SK-N-SH (cell line): ENCODE data around the gene PPP3CB. TPM values are rescaled to one million over a fixed set of nuclear protein-coding genes. Genes with fewer than 3 reads are reported as not detected.

Source experiments
- CTCF ChIA-PET: fragments of 300-600, 350-600 bp; formaldehyde crosslinking; extraction: SDS; loops from one replicate; lab custom pipeline; 2021; lab: Yijun Ruan, JAX
- POLR2A ChIA-PET: fragments of 350-600 bp; sonication (Branson Sonifier 250); formaldehyde crosslinking; extraction: SDS; loops from one replicate; lab custom pipeline; 2020; ENCODE audit warnings: antibody characterized with exemption, inconsistent platforms; lab: Yijun Ruan, JAX
- DNase-seq: peaks from one replicate; pipeline ENCODE4 v3.0.0; 2012
- H2AFZ ChIP-seq: fragments of 200-600 bp; sonication (generic); 2 replicates; pipeline ENCODE4 v1.8.1; 2016; ENCODE audit warnings: antibody characterized with exemption, mild to moderate bottlenecking, low read depth
- H3F3A ChIP-seq: fragments of 200-600 bp; sonication (generic); replicated peaks from 2 replicates; pipeline ENCODE3; 2016; ENCODE audit warnings: antibody characterized with exemption, mild to moderate bottlenecking; ENCODE audit not compliant: insufficient read depth
- H3K27ac ChIP-seq, 2 experiments: fragments of 200-500 bp in 1 of 2; fragments of 200-600 bp in 1 of 2; sonication (Bioruptor generic) in 1 of 2; sonication (generic), shearing (Covaris generic) in 1 of 2; 2 replicates each; pipeline versions ENCODE4 v1.5.1 to v1.6.1; 2014 to 2016; ENCODE audit warnings: low read depth in 2 of 2, inconsistent platforms in 1 of 2, low read length in 1 of 2, mild to moderate bottlenecking in 1 of 2, mixed read lengths in 1 of 2
- H3K27me3 ChIP-seq: fragments of 200-600 bp; sonication (generic), shearing (Covaris generic); 2 replicates; pipeline ENCODE4 v1.6.1; 2016; ENCODE audit warnings: mixed run types; ENCODE audit not compliant: insufficient read depth
- H3K36me3 ChIP-seq, 2 experiments: fragments of 200-500 bp in 1 of 2; fragments of 200-600 bp in 1 of 2; sonication (Bioruptor generic) in 1 of 2; sonication (generic) in 1 of 2; replicated peaks in 1 of 2; 2 replicates each; pipeline versions ENCODE3 to v1.5.1; 2014 to 2016; ENCODE audit warnings: low read length in 1 of 2, mild to moderate bottlenecking in 1 of 2; ENCODE audit not compliant: insufficient read depth in 2 of 2, control insufficient read depth in 1 of 2
- H3K4me1 ChIP-seq, 2 experiments: fragments of 200-500 bp in 1 of 2; fragments of 200-600 bp in 1 of 2; sonication (Bioruptor generic) in 1 of 2; sonication (generic), shearing (Covaris generic) in 1 of 2; 2 replicates each; pipeline versions ENCODE4 v1.5.1 to v1.6.1; 2014 to 2016; ENCODE audit warnings: low read depth in 1 of 2, low read length in 1 of 2, mixed run types in 1 of 2; ENCODE audit not compliant: insufficient read depth in 2 of 2, control insufficient read depth in 1 of 2
- H3K4me2 ChIP-seq: fragments of 200-600 bp; sonication (generic), shearing (Covaris generic); 2 replicates; pipeline ENCODE4 v1.6.1; 2017; ENCODE audit warnings: mixed run types
- H3K4me3 ChIP-seq, 2 experiments: fragments of 200-500 bp in 1 of 2; fragments of 200-600 bp in 1 of 2; sonication (Bioruptor generic) in 1 of 2; sonication (generic), shearing (Covaris generic) in 1 of 2; 2 replicates each; pipeline versions ENCODE4 v1.5.1 to v1.8.1; 2014 to 2016; ENCODE audit warnings: low read depth in 2 of 2, inconsistent platforms in 1 of 2, low read length in 1 of 2, mild to moderate bottlenecking in 1 of 2, mixed read lengths in 1 of 2, moderate library complexity in 1 of 2
- H3K79me2 ChIP-seq: fragments of 200-600 bp; sonication (generic); 2 replicates; pipeline ENCODE4 v1.8.1; 2017; ENCODE audit warnings: mild to moderate bottlenecking; ENCODE audit not compliant: insufficient read depth
- H3K9ac ChIP-seq: fragments of 200-600 bp; sonication (generic); 2 replicates; pipeline ENCODE4 v1.6.1; 2017; ENCODE audit warnings: mixed run types
- H3K9me2 ChIP-seq: fragments of 200-600 bp; sonication (generic); 2 replicates; pipeline ENCODE4 v1.6.1; 2017; ENCODE audit warnings: mixed run types
- H3K9me3 ChIP-seq: fragments of 200-600 bp; sonication (generic); 2 replicates; pipeline ENCODE4 v1.6.1; 2017; ENCODE audit warnings: mixed run types, mild to moderate bottlenecking, moderate library complexity
- H4K20me1 ChIP-seq: fragments of 200-600 bp; sonication (generic); 2 replicates; pipeline ENCODE4 v1.6.1; 2017; ENCODE audit warnings: mild to moderate bottlenecking, mixed run types; ENCODE audit not compliant: insufficient read depth
- CHD2 ChIP-seq: fragments of 150-350 bp; IDR thresholded peaks from 2 replicates; pipeline ENCODE4 v1.6.1; 2018; ENCODE audit warnings: low read length; ENCODE audit not compliant: partially characterized antibody
- EP300 ChIP-seq, 2 experiments: IDR thresholded peaks; 2 replicates each; pipeline versions ENCODE4 v1.4.0 to v1.6.1; 2012; ENCODE audit warnings: borderline replicate concordance in 1 of 2, low read depth in 1 of 2, low read length in 1 of 2
- EZH2phosphoT487 ChIP-seq: fragments of 200-600 bp; sonication (generic); IDR thresholded peaks from 2 replicates; pipeline ENCODE4 v1.6.1; 2017; ENCODE audit warnings: low read depth, mixed run types, mild to moderate bottlenecking, antibody characterized with exemption, moderate library complexity, borderline replicate concordance
- FOSL2 ChIP-seq: IDR thresholded peaks from 2 replicates; pipeline ENCODE4 v1.4.0; 2012; ENCODE audit warnings: low read depth, mild to moderate bottlenecking, moderate library complexity, borderline replicate concordance
- FOXJ3 ChIP-seq: sonication (generic); formaldehyde crosslinking; IDR thresholded peaks from 2 replicates; pipeline ENCODE4 v1.5.1; 2020; ENCODE audit warnings: mild to moderate bottlenecking, missing genetic modification reagents
- FOXM1 ChIP-seq: IDR thresholded peaks from 2 replicates; pipeline ENCODE4 v1.4.0; 2012; ENCODE audit warnings: low read depth, mild to moderate bottlenecking
- GABPA ChIP-seq: IDR thresholded peaks from 2 replicates; pipeline ENCODE4 v1.4.0; 2012; ENCODE audit warnings: low read depth, mild to moderate bottlenecking
- MAX ChIP-seq: IDR thresholded peaks from 2 replicates; pipeline ENCODE4 v1.4.0; 2012; ENCODE audit warnings: low read depth
- NFIC ChIP-seq: IDR thresholded peaks from 2 replicates; pipeline ENCODE4 v1.4.0; 2012; ENCODE audit warnings: borderline replicate concordance
- NRF1 ChIP-seq: IDR thresholded peaks from 2 replicates; pipeline ENCODE4 v1.6.1; 2012; ENCODE audit warnings: low read depth, mild to moderate bottlenecking, low read length
- PBX3 ChIP-seq: IDR thresholded peaks from 2 replicates; pipeline ENCODE4; 2012
- POLR2AphosphoS5 ChIP-seq: IDR thresholded peaks from 2 replicates; pipeline ENCODE4 v1.6.1; 2012; ENCODE audit warnings: low read depth, low read length
- RAD21 ChIP-seq: IDR thresholded peaks from 2 replicates; pipeline ENCODE4 v1.6.1; 2012; ENCODE audit warnings: mild to moderate bottlenecking, low read length
- RCOR1 ChIP-seq: fragments of 150-350 bp; IDR thresholded peaks from 2 replicates; pipeline ENCODE4 v1.6.1; 2017; ENCODE audit warnings: antibody characterized with exemption, low read length
- SIN3A ChIP-seq: IDR thresholded peaks from 2 replicates; pipeline ENCODE4 v1.6.1; 2012; ENCODE audit warnings: low read depth, mild to moderate bottlenecking, low read length, moderate library complexity, borderline replicate concordance
- TAF1 ChIP-seq: IDR thresholded peaks from 2 replicates; pipeline ENCODE4 v1.6.1; 2012; ENCODE audit warnings: low read depth, mild to moderate bottlenecking, low read length, moderate library complexity, borderline replicate concordance
- TCF12 ChIP-seq: IDR thresholded peaks from 2 replicates; pipeline ENCODE4 v1.4.0; 2012
- USF2 ChIP-seq: fragments of 150-350 bp; IDR thresholded peaks from 2 replicates; pipeline ENCODE4 v1.6.1; 2017; ENCODE audit warnings: antibody characterized with exemption, low read length, low read depth, borderline replicate concordance
- ZBTB33 ChIP-seq: IDR thresholded peaks from 2 replicates; pipeline ENCODE4 v1.4.0; 2012; ENCODE audit warnings: low read depth, borderline replicate concordance
- WGBS: methylation state at CpG from one replicate; pipeline ENCODE4 v1.1.6; 2017; ENCODE audit warnings: low lambda C conversion rate; 5-methylcytosine and 5-hydroxymethylcytosine counted together
- polyA plus RNA-seq, 3 experiments: library from polyadenylated mRNA; depleted of rRNA; stranded (reverse); fragments of >200 nt; gene quantifications; 2 replicates each; pipeline ENCODE4 v1.2.3, GENCODE V29; 2012

PPP3CB gene
- polyA plus RNA-seq, 1 of the 3 experiments (the other 2 are of a cell fraction): 14.5 TPM

GRCh38 chr10:73471226-73471625 is 24.6 kb downstream of the PPP3CB start:
- ChIA-PET CTCF (interaction anchor here (1.0 kb wide), 1 partner anchor 9 kb away, joined by 3 read pairs; no protein-coding TSS in a partner anchor), POLR2A (no interaction called here)
- Histone ChIP-seq H3K9ac (no peak overlapping the region), H3K27ac (no peak overlapping the region), H3K4me2 (no peak overlapping the region), H3K9me3 (no peaks in the 10 kb centered on the region), H2AFZ (no peak overlapping the region), H4K20me1 (no peaks in the 10 kb centered on the region), H3F3A (no peaks in the 10 kb centered on the region), H3K36me3 (peaks cover 45 to 76% of the 10 kb centered on the region in 2 experiments), H3K27me3 (no peaks in the 10 kb centered on the region), H3K79me2 (no peaks in the 10 kb centered on the region), H3K4me3 (no peak overlapping the region), H3K4me1 (no peaks in the 10 kb centered on the region), H3K9me2 (no peaks in the 10 kb centered on the region)
- 91% methylated on average over 3 of the region's 3 CpGs for WGBS
- no peak for TF ChIP-seq MAX
- no peak for TF ChIP-seq EZH2phosphoT487
- TF ChIP-seq RCOR1: no peak
- TF ChIP-seq GABPA: no peak
- no peak for TF ChIP-seq POLR2AphosphoS5
- TF ChIP-seq FOSL2: no peak
- no peak for TF ChIP-seq ZBTB33
- no peak for TF ChIP-seq FOXM1
- DNase-seq: no peak

- Histone ChIP-seq H2AFZ (no peak overlapping the region), H3K9me3 (no peaks in the 10 kb centered on the region), H3K4me1 (peaks cover 0 to 5% of the 10 kb centered on the region in 2 experiments; a peak in 2 of 4 replicates), H3K36me3 (peaks cover 48 to 76% of the 10 kb centered on the region in 2 experiments), H3K27ac (no peak overlapping the region), H3K4me3 (no peak overlapping the region), H4K20me1 (no peaks in the 10 kb centered on the region), H3K27me3 (no peaks in the 10 kb centered on the region), H3K4me2 (no peak overlapping the region), H3F3A (no peaks in the 10 kb centered on the region), H3K79me2 (no peaks in the 10 kb centered on the region), H3K9ac (no peak overlapping the region), H3K9me2 (no peaks in the 10 kb centered on the region)
- TF ChIP-seq FOXJ3 (CRISPR knock-in tag): no peak
- TF ChIP-seq USF2: no peak
- no peak for TF ChIP-seq RAD21
- TF ChIP-seq CHD2: no peak
- TF ChIP-seq NFIC: no peak
- no peak for TF ChIP-seq ZBTB33
- no peak for TF ChIP-seq PBX3
- TF ChIP-seq NRF1: no peak
- no peak for TF ChIP-seq EP300 (IDR thresholded peaks at IDR 0.05; ENCODE audit: borderline replicate concordance in 1 of 2, low read depth in 1 of 2, low read length in 1 of 2)
- TF ChIP-seq TCF12: no peak
- no peak for TF ChIP-seq TAF1
- no peak for TF ChIP-seq SIN3A
- no peak for DNase-seq
- CTCF ChIA-PET: interaction anchor here (0.9 to 1.1 kb wide), 2 partner anchors 22 to 25 kb away, joined by 4 to 6 read pairs; no protein-coding TSS in a partner anchor
- POLR2A ChIA-PET: no interaction called here
Measured at GRCh38 chr10:73469579-73469978, 26.2 kb downstream of the PPP3CB start.
